ENCODE measurements around the gene CSNK1G1. TPM values are rescaled to one million over a fixed set of nuclear protein-coding genes. Genes with fewer than 3 reads are reported as not detected.
"Not testable (repeated sequence)": the region's sequence is repeated elsewhere in the genome, so short reads cannot be mapped to it uniquely, and the experiment has no call there.

The CSNK1G1 gene
- polyA plus RNA-seq, 1 donor: 26.3 TPM

GRCh38 chr15:64246364-64247189 is 109.4 kb downstream of the CSNK1G1 start:
- no peak for DNase-seq

- DNase-seq: no peak
Measured at GRCh38 chr15:64245405-64245804, 110.6 kb downstream of the CSNK1G1 start.

GRCh38 chr15:64237677-64238076 is 118.3 kb downstream of the CSNK1G1 start:
- DNase-seq: no peak

- DNase-seq: no peak
Measured at GRCh38 chr15:64236156-64236894, 119.6 kb downstream of the CSNK1G1 start.

- DNase-seq: no peak
Measured at GRCh38 chr15:64235552-64235951, 120.4 kb downstream of the CSNK1G1 start.

GRCh38 chr15:64233299-64233698 is 122.7 kb downstream of the CSNK1G1 start:
- DNase-seq: no peak

GRCh38 chr15:64232400-64232799 is 123.6 kb downstream of the CSNK1G1 start:
- DNase-seq: no peak

- no peak for DNase-seq
Measured at GRCh38 chr15:64229129-64229724, 126.7 kb downstream of the CSNK1G1 start.

- no peak for DNase-seq
Measured at GRCh38 chr15:64225804-64226203, 130.2 kb downstream of the CSNK1G1 start.

- peak; percentile 80 for DNase-seq
Measured at GRCh38 chr15:64224511-64224910, 131.5 kb downstream of the CSNK1G1 start.

- no peak for DNase-seq
Measured at GRCh38 chr15:64223882-64224281, 132.1 kb downstream of the CSNK1G1 start.

GRCh38 chr15:64222573-64223366 is 133.2 kb downstream of the CSNK1G1 start:
- DNase-seq: no peak

GRCh38 chr15:64221911-64222310 is 134.1 kb downstream of the CSNK1G1 start:
- not testable (repeated sequence) for DNase-seq

- not testable (repeated sequence) for DNase-seq
Measured at GRCh38 chr15:64217429-64217750, 138.6 kb downstream of the CSNK1G1 start.

- no peak for DNase-seq
Measured at GRCh38 chr15:64216730-64217428, 139.1 kb downstream of the CSNK1G1 start.

GRCh38 chr15:64216196-64216595 is 139.8 kb downstream of the CSNK1G1 start:
- no peak for DNase-seq

- no peak for DNase-seq
Measured at GRCh38 chr15:64213646-64214045, 142.3 kb downstream of the CSNK1G1 start.

GRCh38 chr15:64211696-64212095 is 144.3 kb downstream of the CSNK1G1 start:
- no peak for DNase-seq

- DNase-seq: no peak
Measured at GRCh38 chr15:64210371-64210770, 145.6 kb downstream of the CSNK1G1 start.

- peak; percentile 39 for DNase-seq
Measured at GRCh38 chr15:64209680-64210334, 146.2 kb downstream of the CSNK1G1 start.

- DNase-seq: no peak
Measured at GRCh38 chr15:64205202-64205601, 150.8 kb downstream of the CSNK1G1 start.
